Medulla oblongata (tissue), 1 donor: Measurements from ENCODE around the gene ODC1.

ENCODE experiments used
- DNase-seq: peaks from one replicate; pipeline ENCODE4 v3.0.0-alpha.2; 2015; ENCODE audit errors: extremely low spot score

The ODC1 gene

GRCh38 chr2:10400568-10400977 lies 47.6 kb downstream of the ODC1 start:
- DNase-seq, result peak; percentile 69

- DNase-seq, result no peak
Observed at GRCh38 chr2:10400002-10400401, 48.1 kb downstream of the ODC1 start.

DNA sequence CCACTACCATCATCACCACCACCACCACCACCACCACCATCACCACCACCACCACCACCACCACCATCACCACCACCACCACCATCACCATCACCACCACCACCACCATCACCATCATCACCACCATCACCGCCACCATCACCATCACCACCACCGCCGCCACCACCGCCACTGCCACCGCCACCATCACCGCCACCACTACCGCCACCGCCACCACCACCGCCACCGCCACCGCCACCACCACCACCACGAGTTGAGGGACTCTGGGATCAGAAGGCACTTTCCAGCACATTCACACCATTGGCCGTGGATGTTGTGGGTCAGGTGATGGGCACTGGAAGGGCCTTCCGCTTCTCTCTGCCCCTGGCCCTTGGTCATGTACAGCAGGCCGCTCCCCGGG lies 48.8 kb downstream of the ODC1 start:
- no peak for DNase-seq

GRCh38 chr2:10398496-10398895 lies 49.6 kb downstream of the ODC1 start:
- DNase-seq, result no peak

- DNase-seq, result no peak
Observed at GRCh38 chr2:10397878-10398277, 50.2 kb downstream of the ODC1 start.

- DNase-seq, result no peak
Observed at GRCh38 chr2:10397297-10397875, 50.7 kb downstream of the ODC1 start.

DNA sequence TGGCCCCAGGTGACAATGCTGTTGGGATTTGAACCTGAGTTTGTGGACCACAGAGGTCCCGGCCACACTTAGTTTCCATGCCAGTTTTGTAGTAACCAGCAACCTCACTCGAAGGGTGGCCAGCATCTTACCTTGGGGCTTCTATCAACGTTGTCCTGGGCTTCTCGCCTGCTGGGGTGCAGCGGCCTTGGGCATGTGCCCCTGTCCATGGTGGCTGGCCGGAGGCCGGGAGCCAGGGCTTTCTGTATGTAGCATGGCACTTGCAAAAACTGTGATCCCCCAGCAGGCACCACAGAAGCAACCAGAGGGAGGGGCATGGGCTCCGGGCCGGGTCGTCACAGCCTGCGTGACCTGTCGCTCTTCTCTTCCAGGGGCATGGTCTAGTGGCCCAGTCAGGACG lies 51.7 kb downstream of the ODC1 start:
- DNase-seq, result no peak

- DNase-seq, result no peak
Observed at GRCh38 chr2:10395893-10396292, 52.2 kb downstream of the ODC1 start.

GRCh38 chr2:10393640-10393982 lies 54.5 kb downstream of the ODC1 start:
- DNase-seq, result no peak

DNA sequence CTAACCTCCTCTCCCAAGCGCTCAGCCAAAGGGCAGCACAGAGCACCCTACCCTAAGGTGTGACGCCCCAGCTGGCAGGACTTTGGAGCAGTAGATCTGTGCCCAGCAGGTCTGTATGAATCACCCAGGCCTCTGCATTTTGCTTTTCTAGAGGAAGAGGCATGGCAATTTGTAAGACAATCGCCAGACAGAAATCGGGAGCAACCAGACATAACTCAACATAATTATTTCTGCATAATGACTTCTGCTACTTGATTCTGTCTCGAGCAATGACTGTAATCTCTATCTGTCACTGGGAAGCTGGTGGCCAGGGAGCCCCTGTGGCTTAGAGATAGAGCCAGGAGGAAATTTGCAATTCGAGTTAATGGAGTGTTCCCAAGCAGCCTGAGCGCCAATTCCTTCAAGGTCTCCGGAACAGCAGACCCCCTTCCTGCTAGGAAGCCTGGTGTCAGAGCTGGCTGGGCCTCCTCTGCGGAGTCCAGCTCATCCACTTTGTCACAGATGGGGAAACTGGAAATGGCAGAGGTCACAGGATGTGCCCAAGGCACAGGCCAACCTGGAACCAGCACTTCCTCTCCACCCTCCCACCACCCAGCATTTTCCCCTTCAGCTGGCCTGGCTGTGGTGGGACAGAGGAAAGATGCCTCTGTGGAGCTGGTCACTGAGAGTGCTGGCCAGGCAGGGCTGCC lies 55.0 kb downstream of the ODC1 start:
- DNase-seq, result no peak

DNA sequence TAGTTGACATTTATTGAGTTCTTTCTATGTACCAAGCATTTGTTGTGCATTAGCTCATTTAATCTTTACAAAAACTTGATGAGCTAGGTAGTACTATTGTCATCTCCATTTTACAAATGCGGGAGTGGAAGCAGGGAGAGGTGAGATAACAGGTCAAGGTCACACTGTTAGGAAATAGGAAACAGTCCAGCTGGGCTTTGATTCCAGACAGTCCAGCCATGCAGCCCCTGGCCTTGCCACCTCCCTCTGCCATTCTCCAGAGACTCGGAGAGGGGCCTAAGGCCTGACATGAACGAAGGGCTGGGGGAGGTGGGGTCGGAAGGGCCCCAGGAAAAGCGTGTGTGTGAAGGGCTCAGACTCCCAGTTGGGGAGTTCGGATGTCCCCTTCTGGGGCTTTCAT lies 55.6 kb downstream of the ODC1 start:
- DNase-seq, result no peak

DNA sequence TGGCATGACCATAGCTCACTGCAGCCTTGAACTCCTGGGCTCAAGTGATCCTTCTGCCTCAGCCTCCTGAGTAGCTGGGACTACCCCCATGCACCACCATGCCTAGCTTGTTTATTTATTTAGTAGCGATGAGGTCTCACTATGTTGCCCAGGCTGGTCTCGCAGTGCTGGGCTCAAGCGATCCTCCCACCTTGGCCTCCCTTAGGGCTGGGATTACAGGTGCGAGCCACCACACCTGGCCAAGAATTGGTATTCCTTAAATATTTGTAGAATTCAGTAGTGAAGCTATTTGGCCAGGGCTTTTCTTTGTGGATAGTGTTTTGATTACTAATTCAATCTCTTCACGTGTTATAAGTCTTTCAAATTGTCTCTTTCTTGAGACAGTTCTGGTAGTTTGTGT lies 56.0 kb downstream of the ODC1 start:
- DNase-seq, result no peak

- no peak for DNase-seq
Observed at GRCh38 chr2:10390369-10390801, 57.7 kb downstream of the ODC1 start.
